ENCODE measurements around the gene MYBPH. TPM values are rescaled to one million over a fixed set of nuclear protein-coding genes. Genes with fewer than 3 reads are reported as not detected.

Gene MYBPH
- total and polyA plus RNA-seq, 2 donors (not counting 1 experiment from before 2014, with no cell fraction given) = not detected

- no peak overlapping the region for H3K4me2 ChIP-seq (replicated peaks; ENCODE audit: low read depth, low read length, poor library complexity, severe bottlenecking)
These were observed 39.2 kb upstream of the MYBPH start for GRCh38 chr1:203214871-203215270.

DNA sequence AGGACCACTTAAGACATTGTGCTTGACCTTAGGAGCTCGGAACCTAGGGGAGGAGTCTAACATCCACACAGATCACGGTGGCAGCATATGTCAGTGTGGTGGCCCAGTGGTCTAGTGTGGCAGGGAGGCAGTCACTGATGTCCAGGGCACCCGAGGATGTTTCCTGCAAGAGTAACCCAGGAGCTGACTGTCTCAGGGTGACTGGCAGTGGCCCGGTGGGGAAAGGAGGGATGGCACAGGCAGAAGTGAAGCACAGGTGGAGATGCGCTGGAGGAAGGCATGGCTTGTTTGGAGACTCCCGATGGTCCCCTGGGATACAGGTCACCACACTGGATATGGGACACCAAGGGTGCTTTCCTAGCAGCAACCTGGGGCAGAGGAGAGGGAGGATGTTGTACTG lies 37.5 kb upstream of the MYBPH start:
- ChIA-PET POLR2A (no interaction called here), CTCF (interaction anchor here (9.5 kb wide), 1 partner anchor 172 kb away, joined by 135 read pairs; no protein-coding TSS in a partner anchor)
- no peak for TF ChIP-seq EZH2 (IDR thresholded peaks at IDR 0.05; ENCODE audit: borderline replicate concordance, insufficient read depth, low read depth, low read length, poor library complexity, severe bottlenecking)
- TF ChIP-seq, protein P1, sequence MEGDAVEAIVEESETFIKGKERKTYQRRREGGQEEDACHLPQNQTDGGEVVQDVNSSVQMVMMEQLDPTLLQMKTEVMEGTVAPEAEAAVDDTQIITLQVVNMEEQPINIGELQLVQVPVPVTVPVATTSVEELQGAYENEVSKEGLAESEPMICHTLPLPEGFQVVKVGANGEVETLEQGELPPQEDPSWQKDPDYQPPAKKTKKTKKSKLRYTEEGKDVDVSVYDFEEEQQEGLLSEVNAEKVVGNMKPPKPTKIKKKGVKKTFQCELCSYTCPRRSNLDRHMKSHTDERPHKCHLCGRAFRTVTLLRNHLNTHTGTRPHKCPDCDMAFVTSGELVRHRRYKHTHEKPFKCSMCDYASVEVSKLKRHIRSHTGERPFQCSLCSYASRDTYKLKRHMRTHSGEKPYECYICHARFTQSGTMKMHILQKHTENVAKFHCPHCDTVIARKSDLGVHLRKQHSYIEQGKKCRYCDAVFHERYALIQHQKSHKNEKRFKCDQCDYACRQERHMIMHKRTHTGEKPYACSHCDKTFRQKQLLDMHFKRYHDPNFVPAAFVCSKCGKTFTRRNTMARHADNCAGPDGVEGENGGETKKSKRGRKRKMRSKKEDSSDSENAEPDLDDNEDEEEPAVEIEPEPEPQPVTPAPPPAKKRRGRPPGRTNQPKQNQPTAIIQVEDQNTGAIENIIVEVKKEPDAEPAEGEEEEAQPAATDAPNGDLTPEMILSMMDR (IDR thresholded peaks at IDR 0.05) = no peak
- Histone ChIP-seq H3K27me3 (replicated peaks in 1 of 4; ENCODE audit: control extremely low read depth in 1 of 4, control insufficient read depth in 3 of 4, insufficient read depth in 4 of 4, low read length in 3 of 4) (peaks cover 0 to 20% (median 0%) of the 10 kb centered on the region in 4 experiments), H3K4me3 (ENCODE audit: control extremely low read depth in 1 of 5, extremely low read depth in 1 of 5, insufficient read depth in 1 of 5, low read depth in 2 of 5, low read length in 4 of 5) (no peak overlapping the region), H3K9me3 (ENCODE audit: control extremely low read depth in 1 of 3, control insufficient read depth in 2 of 3, insufficient read depth in 1 of 3, low read length in 2 of 3) (no peaks in the 10 kb centered on the region), H3K4me2 (replicated peaks; ENCODE audit: low read depth, low read length, poor library complexity, severe bottlenecking) (no peak overlapping the region), H2AFZ (ENCODE audit: insufficient read depth, low read depth, low read length, poor library complexity, severe bottlenecking) (no peak overlapping the region), H3K79me2 (ENCODE audit: control insufficient read depth, insufficient read depth, low read length) (no peaks in the 10 kb centered on the region), H3K27ac (ENCODE audit: low read length in 2 of 2) (no peak overlapping the region), H4K20me1 (ENCODE audit: control insufficient read depth, insufficient read depth, low read length, poor library complexity, severe bottlenecking) (no peaks in the 10 kb centered on the region), H3K4me1 (ENCODE audit: control insufficient read depth in 2 of 2, insufficient read depth in 2 of 2, low read length in 2 of 2) (no peaks in the 10 kb centered on the region), H3K36me3 (replicated peaks in 1 of 2; ENCODE audit: control extremely low read depth in 1 of 2, control insufficient read depth in 1 of 2, extremely low read depth in 1 of 2, insufficient read depth in 2 of 2, low read length in 1 of 2) (no peaks in the 10 kb centered on the region), H3K9ac (ENCODE audit: low read length) (no peak overlapping the region)
- H3K27me3 Mint-ChIP-seq = peaks cover 9% of the 10 kb centered on the region
- no peaks in the 10 kb centered on the region for H3K4me1 Mint-ChIP-seq
- no peak for ATAC-seq (ENCODE audit: low read depth)
- no peak overlapping the region for H3K27ac Mint-ChIP-seq
- no peak overlapping the region for H3K4me3 Mint-ChIP-seq
- no peaks in the 10 kb centered on the region for H3K9me3 Mint-ChIP-seq (ENCODE audit: insufficient read depth)
- intact Hi-C loops (cut with micrococcal nuclease) = no loop called here
- WGBS (ENCODE audit: insufficient coverage) = 95% methylated on average over 6 of the region's 6 CpGs
- no peak for DNase-seq

More at GRCh38 chr1:203214871-203215270, 39.2 kb upstream of the MYBPH start:
- H3K27ac Mint-ChIP-seq = no peak overlapping the region
- H3K27me3 ChIP-seq (replicated peaks in 1 of 4; ENCODE audit: control extremely low read depth in 1 of 4, control insufficient read depth in 3 of 4, insufficient read depth in 4 of 4, low read length in 3 of 4) = peaks cover 0 to 20% (median 0%) of the 10 kb centered on the region in 4 experiments
- no peak overlapping the region for H3K9ac ChIP-seq (ENCODE audit: low read length)
- H3K27me3 Mint-ChIP-seq = peaks cover 9% of the 10 kb centered on the region
- ChIA-PET CTCF (interaction anchor here (0.6 to 9.5 kb wide), 12 partner anchors 8 to 874 kb away, joined by 3 to 135 read pairs (median 4); no protein-coding TSS in a partner anchor), POLR2A (no interaction called here)
- H4K20me1 ChIP-seq (ENCODE audit: control insufficient read depth, insufficient read depth, low read length, poor library complexity, severe bottlenecking) = no peaks in the 10 kb centered on the region
- no peak for DNase-seq
- H3K9me3 ChIP-seq (ENCODE audit: control extremely low read depth in 1 of 3, control insufficient read depth in 2 of 3, insufficient read depth in 1 of 3, low read length in 2 of 3) = no peaks in the 10 kb centered on the region
- no peak overlapping the region for H3K27ac ChIP-seq (ENCODE audit: low read length in 2 of 2)
- H3K9me3 Mint-ChIP-seq (ENCODE audit: insufficient read depth) = no peaks in the 10 kb centered on the region
- H3K4me3 Mint-ChIP-seq = no peak overlapping the region
- ATAC-seq (ENCODE audit: low read depth) = no peak
- H3K36me3 ChIP-seq (replicated peaks in 1 of 2; ENCODE audit: control extremely low read depth in 1 of 2, control insufficient read depth in 1 of 2, extremely low read depth in 1 of 2, insufficient read depth in 2 of 2, low read length in 1 of 2) = no peaks in the 10 kb centered on the region
- H2AFZ ChIP-seq (ENCODE audit: insufficient read depth, low read depth, low read length, poor library complexity, severe bottlenecking) = no peak overlapping the region
- H3K4me1 ChIP-seq (ENCODE audit: control insufficient read depth in 2 of 2, insufficient read depth in 2 of 2, low read length in 2 of 2) = no peaks in the 10 kb centered on the region
- WGBS (ENCODE audit: insufficient coverage) = 82% methylated on average over 7 of the region's 7 CpGs
- no peaks in the 10 kb centered on the region for H3K4me1 Mint-ChIP-seq
- H3K79me2 ChIP-seq (ENCODE audit: control insufficient read depth, insufficient read depth, low read length) = no peaks in the 10 kb centered on the region
- TF ChIP-seq, protein P1 (IDR thresholded peaks at IDR 0.05) = no peak
- TF ChIP-seq EZH2 (IDR thresholded peaks at IDR 0.05; ENCODE audit: borderline replicate concordance, insufficient read depth, low read depth, low read length, poor library complexity, severe bottlenecking) = no peak
- intact Hi-C loops (cut with micrococcal nuclease) = loop anchor here (5.0 kb wide), 1 partner anchor 98 kb away; no protein-coding TSS in a partner anchor
- no peak overlapping the region for H3K4me3 ChIP-seq (ENCODE audit: control extremely low read depth in 1 of 5, extremely low read depth in 1 of 5, insufficient read depth in 1 of 5, low read depth in 2 of 5, low read length in 4 of 5)

All from B cell (primary cell).